ENCODE measurements around the gene DIAPH1. TPM values are rescaled to one million over a fixed set of nuclear protein-coding genes. Genes with fewer than 3 reads are reported as not detected.

DIAPH1 gene
- total RNA-seq, 1 experiment from 2014 or later = 142 TPM

GRCh38 chr5:141485321-141486055 is 133.3 kb downstream of the DIAPH1 start (continued):
- no peak for TF ChIP-seq SP1 (IDR thresholded peaks at IDR 0.05; ENCODE audit: low read depth)

- Histone ChIP-seq H2AFZ (ENCODE audit: low read depth, low read length, poor library complexity, severe bottlenecking) (no peak within 1 kb of the TSS), H3K79me2 (ENCODE audit: insufficient read depth, low read length) (no peaks in the 10 kb centered on the region), H3K36me3 (ENCODE audit: control insufficient read depth in 1 of 2, insufficient read depth in 2 of 2, low read length in 2 of 2) (no peaks in the 10 kb centered on the region), H3K4me3 (replicated peaks in 1 of 2; ENCODE audit: low read depth in 1 of 2, low read length in 2 of 2) (no peak within 1 kb of the TSS), H3K9me2 (ENCODE audit: insufficient read depth) (no peaks in the 10 kb centered on the region), H3K27me3 (ENCODE audit: insufficient read depth, low read length) (no peaks in the 10 kb centered on the region), H3K4me1 (ENCODE audit: control insufficient read depth in 1 of 2, insufficient read depth in 2 of 2, low read length in 2 of 2) (no peaks in the 10 kb centered on the region), H3K9ac (ENCODE audit: low read length) (no peak within 1 kb of the TSS), H3K9me3 (ENCODE audit: control insufficient read depth in 1 of 2, insufficient read depth in 1 of 2, low read depth in 1 of 2, low read length in 2 of 2) (no peaks in the 10 kb centered on the region), H3K4me2 (ENCODE audit: low read length) (no peak within 1 kb of the TSS), H4K20me1 (ENCODE audit: insufficient read depth) (no peaks in the 10 kb centered on the region), H3K27ac (ENCODE audit: low read depth, low read length) (no peak within 1 kb of the TSS)
- ChIA-PET CTCF (interaction anchor here (1.5 kb wide), 1 partner anchor 72 kb away, joined by 4 read pairs; the partner anchor contains the start of gene PCDHGA10), RAD21 (ENCODE audit: low non-redundant PET in 1 of 2, low total read pairs in 2 of 2, uncharacterized antibody in 2 of 2, unreplicated experiment in 2 of 2) (no interaction called here), POLR2A (no interaction called here)
- DNase-seq (ENCODE audit: low read depth, low spot score) = no peak
- no TSS peak for BruUV-seq (replicated peaks)
- TF ChIP-seq, protein P1, sequence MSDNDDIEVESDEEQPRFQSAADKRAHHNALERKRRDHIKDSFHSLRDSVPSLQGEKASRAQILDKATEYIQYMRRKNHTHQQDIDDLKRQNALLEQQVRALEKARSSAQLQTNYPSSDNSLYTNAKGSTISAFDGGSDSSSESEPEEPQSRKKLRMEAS (IDR thresholded peaks at IDR 0.05) = no peak
- TF ChIP-seq, protein P2, sequence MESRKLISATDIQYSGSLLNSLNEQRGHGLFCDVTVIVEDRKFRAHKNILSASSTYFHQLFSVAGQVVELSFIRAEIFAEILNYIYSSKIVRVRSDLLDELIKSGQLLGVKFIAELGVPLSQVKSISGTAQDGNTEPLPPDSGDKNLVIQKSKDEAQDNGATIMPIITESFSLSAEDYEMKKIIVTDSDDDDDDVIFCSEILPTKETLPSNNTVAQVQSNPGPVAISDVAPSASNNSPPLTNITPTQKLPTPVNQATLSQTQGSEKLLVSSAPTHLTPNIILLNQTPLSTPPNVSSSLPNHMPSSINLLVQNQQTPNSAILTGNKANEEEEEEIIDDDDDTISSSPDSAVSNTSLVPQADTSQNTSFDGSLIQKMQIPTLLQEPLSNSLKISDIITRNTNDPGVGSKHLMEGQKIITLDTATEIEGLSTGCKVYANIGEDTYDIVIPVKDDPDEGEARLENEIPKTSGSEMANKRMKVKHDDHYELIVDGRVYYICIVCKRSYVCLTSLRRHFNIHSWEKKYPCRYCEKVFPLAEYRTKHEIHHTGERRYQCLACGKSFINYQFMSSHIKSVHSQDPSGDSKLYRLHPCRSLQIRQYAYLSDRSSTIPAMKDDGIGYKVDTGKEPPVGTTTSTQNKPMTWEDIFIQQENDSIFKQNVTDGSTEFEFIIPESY (IDR thresholded peaks at IDR 0.05; ENCODE audit: extremely low read depth, insufficient replicate concordance, low read length) = no peak
- no peak for TF ChIP-seq CBX3 (IDR thresholded peaks at IDR 0.05; ENCODE audit: low read depth)
- no peak for TF ChIP-seq SP1 (IDR thresholded peaks at IDR 0.05; ENCODE audit: low read depth)
- TF ChIP-seq, protein P3, sequence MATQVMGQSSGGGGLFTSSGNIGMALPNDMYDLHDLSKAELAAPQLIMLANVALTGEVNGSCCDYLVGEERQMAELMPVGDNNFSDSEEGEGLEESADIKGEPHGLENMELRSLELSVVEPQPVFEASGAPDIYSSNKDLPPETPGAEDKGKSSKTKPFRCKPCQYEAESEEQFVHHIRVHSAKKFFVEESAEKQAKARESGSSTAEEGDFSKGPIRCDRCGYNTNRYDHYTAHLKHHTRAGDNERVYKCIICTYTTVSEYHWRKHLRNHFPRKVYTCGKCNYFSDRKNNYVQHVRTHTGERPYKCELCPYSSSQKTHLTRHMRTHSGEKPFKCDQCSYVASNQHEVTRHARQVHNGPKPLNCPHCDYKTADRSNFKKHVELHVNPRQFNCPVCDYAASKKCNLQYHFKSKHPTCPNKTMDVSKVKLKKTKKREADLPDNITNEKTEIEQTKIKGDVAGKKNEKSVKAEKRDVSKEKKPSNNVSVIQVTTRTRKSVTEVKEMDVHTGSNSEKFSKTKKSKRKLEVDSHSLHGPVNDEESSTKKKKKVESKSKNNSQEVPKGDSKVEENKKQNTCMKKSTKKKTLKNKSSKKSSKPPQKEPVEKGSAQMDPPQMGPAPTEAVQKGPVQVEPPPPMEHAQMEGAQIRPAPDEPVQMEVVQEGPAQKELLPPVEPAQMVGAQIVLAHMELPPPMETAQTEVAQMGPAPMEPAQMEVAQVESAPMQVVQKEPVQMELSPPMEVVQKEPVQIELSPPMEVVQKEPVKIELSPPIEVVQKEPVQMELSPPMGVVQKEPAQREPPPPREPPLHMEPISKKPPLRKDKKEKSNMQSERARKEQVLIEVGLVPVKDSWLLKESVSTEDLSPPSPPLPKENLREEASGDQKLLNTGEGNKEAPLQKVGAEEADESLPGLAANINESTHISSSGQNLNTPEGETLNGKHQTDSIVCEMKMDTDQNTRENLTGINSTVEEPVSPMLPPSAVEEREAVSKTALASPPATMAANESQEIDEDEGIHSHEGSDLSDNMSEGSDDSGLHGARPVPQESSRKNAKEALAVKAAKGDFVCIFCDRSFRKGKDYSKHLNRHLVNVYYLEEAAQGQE (IDR thresholded peaks at IDR 0.05; ENCODE audit: low read depth) = no peak
- TF ChIP-seq JUND (IDR thresholded peaks at IDR 0.05) = no peak
- no peak for TF ChIP-seq ELF1 (IDR thresholded peaks at IDR 0.05; ENCODE audit: borderline replicate concordance, low read depth)
- TF ChIP-seq ZFX (IDR thresholded peaks at IDR 0.05) = no peak
- TF ChIP-seq RAD21 (IDR thresholded peaks at IDR 0.05; ENCODE audit: low read depth) = no peak
- TF ChIP-seq EGR1 (IDR thresholded peaks at IDR 0.05; ENCODE audit: low read depth) = no peak
- TF ChIP-seq, protein P4, sequence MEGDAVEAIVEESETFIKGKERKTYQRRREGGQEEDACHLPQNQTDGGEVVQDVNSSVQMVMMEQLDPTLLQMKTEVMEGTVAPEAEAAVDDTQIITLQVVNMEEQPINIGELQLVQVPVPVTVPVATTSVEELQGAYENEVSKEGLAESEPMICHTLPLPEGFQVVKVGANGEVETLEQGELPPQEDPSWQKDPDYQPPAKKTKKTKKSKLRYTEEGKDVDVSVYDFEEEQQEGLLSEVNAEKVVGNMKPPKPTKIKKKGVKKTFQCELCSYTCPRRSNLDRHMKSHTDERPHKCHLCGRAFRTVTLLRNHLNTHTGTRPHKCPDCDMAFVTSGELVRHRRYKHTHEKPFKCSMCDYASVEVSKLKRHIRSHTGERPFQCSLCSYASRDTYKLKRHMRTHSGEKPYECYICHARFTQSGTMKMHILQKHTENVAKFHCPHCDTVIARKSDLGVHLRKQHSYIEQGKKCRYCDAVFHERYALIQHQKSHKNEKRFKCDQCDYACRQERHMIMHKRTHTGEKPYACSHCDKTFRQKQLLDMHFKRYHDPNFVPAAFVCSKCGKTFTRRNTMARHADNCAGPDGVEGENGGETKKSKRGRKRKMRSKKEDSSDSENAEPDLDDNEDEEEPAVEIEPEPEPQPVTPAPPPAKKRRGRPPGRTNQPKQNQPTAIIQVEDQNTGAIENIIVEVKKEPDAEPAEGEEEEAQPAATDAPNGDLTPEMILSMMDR (IDR thresholded peaks at IDR 0.05 in 2 of 3, conservative IDR thresholded peaks at IDR 0.05 in 1 of 3; ENCODE audit: borderline replicate concordance in 1 of 3, insufficient read depth in 1 of 3, low read depth in 2 of 3, low read length in 2 of 3) = no peak
- no peak for TF ChIP-seq CEBPB (IDR thresholded peaks at IDR 0.05; ENCODE audit: low read depth)
- TF ChIP-seq SRF (IDR thresholded peaks at IDR 0.05; ENCODE audit: low read depth) = no peak
- TF ChIP-seq POLR2A (IDR thresholded peaks at IDR 0.05; ENCODE audit: borderline replicate concordance, extremely low read depth, insufficient read depth, insufficient read length) = no peak
- no peak for TF ChIP-seq EZH2phosphoT487 (IDR thresholded peaks at IDR 0.05; ENCODE audit: borderline replicate concordance)
- TF ChIP-seq FOSL1 (IDR thresholded peaks at IDR 0.05; ENCODE audit: low read depth) = no peak
- TF ChIP-seq ZNF274 (IDR thresholded peaks at IDR 0.05; ENCODE audit: low read depth, low read length) = no peak
- no peak for ATAC-seq
- intact Hi-C loops (cut with micrococcal nuclease) = no loop called here
Observed at GRCh38 chr5:141484641-141485311, 134.0 kb downstream of the DIAPH1 start, which contains the start of gene PCDHGC4. TSS of gene PCDHGC4 (plus strand) at chr5:141485030. CDS start at chr5:141485174, 144 bp downstream.

All from HCT116 (cell line).